PC-3 (cell line): ENCODE measurements around the gene IP6K3. TPM values are rescaled to one million over a fixed set of nuclear protein-coding genes. Genes with fewer than 3 reads are reported as not detected.

Experiments used
- ATAC-seq: fragments of 200-7000 bp; cut with Tn5 transposase; 2 replicates; pipeline ENCODE4 v1.9.1; 2020; ENCODE audit warnings: mild to moderate bottlenecking, moderate library complexity
- Bru-seq: library from RNA; stranded (reverse); fragments of 400-500 nt; gene quantifications from one replicate; lab custom pipeline; 2021; lab: Mats Ljungman, UMichigan
- BruChase-seq, 2 experiments: library from RNA; stranded (reverse); fragments of 400-500 nt; gene quantifications; one replicate each; lab custom pipeline; 2021; lab: Mats Ljungman, UMichigan
- BruUV-seq: library from RNA; stranded (reverse); fragments of 400-500 nt; replicated peaks from 2 replicates; lab custom pipeline; 2021; lab: Mats Ljungman, UMichigan
- CTCF ChIA-PET: fragments of 300-600 bp; sonication (Branson Sonifier 250); formaldehyde crosslinking; loops from one replicate; lab custom pipeline; 2022; ENCODE audit warnings: antibody characterized with exemption; lab: Charles Lee
- POLR2A ChIA-PET: fragments of 300-600 bp; sonication (Branson Sonifier 250); formaldehyde crosslinking; loops from one replicate; lab custom pipeline; 2022; ENCODE audit warnings: antibody characterized with exemption; ENCODE audit not compliant: unreplicated experiment; lab: Charles Lee
- DNase-seq: peaks from one replicate; pipeline ENCODE4 v3.0.0-alpha.2; 2015
- H2AFZ ChIP-seq: fragments of 300-600 bp; sonication (generic); 2 replicates; pipeline ENCODE4 v1.6.0; 2016; ENCODE audit warnings: antibody characterized with exemption, low read length
- H3F3A ChIP-seq: fragments of 300-600 bp; sonication (generic); one replicate; pipeline ENCODE4 v1.6.0; 2017; ENCODE audit warnings: antibody characterized with exemption, low read length, control low read depth, mild to moderate bottlenecking; ENCODE audit not compliant: unreplicated experiment
- H3K27ac ChIP-seq: fragments of 300-600 bp; sonication (generic); 2 replicates; pipeline ENCODE4 v1.5.1; 2016; ENCODE audit warnings: mild to moderate bottlenecking, low read length
- H3K27me3 ChIP-seq: fragments of 300-600 bp; sonication (generic); 2 replicates; pipeline ENCODE4 v1.6.1; 2016; ENCODE audit warnings: low read length, mixed read lengths
- H3K36me3 ChIP-seq: fragments of 300-600 bp; sonication (generic); 2 replicates; pipeline ENCODE4 v1.6.1; 2016; ENCODE audit warnings: low read depth, mixed run types, low read length, mixed read lengths
- H3K4me1 ChIP-seq: fragments of 300-600 bp; sonication (generic); 2 replicates; pipeline ENCODE4 v1.5.1; 2016; ENCODE audit warnings: low read length; ENCODE audit not compliant: insufficient read depth
- H3K4me2 ChIP-seq: fragments of 300-600 bp; sonication (generic); 2 replicates; pipeline ENCODE4 v1.6.0; 2016; ENCODE audit warnings: low read length
- H3K4me3 ChIP-seq: fragments of 300-600 bp; sonication (generic); 2 replicates; pipeline ENCODE4 v1.5.1; 2016; ENCODE audit warnings: mild to moderate bottlenecking, low read length, mixed read lengths
- H3K79me2 ChIP-seq: fragments of 300-600 bp; sonication (generic); 2 replicates; pipeline ENCODE4 v1.6.1; 2017; ENCODE audit warnings: low read length, mixed read lengths
- H3K9ac ChIP-seq: fragments of 300-600 bp; sonication (generic); 2 replicates; pipeline ENCODE4 v1.6.0; 2016; ENCODE audit warnings: mild to moderate bottlenecking, low read length
- H3K9me2 ChIP-seq: fragments of 300-600 bp; sonication (generic); replicated peaks from 2 replicates; pipeline ENCODE4 v1.6.1; 2016; ENCODE audit warnings: mixed run types, low read length, mixed read lengths
- H3K9me3 ChIP-seq: fragments of 300-600 bp; sonication (generic); 2 replicates; pipeline ENCODE4 v1.6.1; 2016; ENCODE audit warnings: low read length, mixed read lengths
- H4K20me1 ChIP-seq: fragments of 300-600 bp; sonication (generic); 2 replicates; pipeline ENCODE4 v1.6.1; 2016; ENCODE audit warnings: low read length, mixed read lengths
- CTCF ChIP-seq: fragments of 300-600 bp; sonication (generic); conservative IDR thresholded peaks from 2 replicates; pipeline ENCODE4 v1.5.1; 2017; ENCODE audit warnings: antibody characterized with exemption, low read depth, mild to moderate bottlenecking, low read length
- EZH2 ChIP-seq: fragments of 300-600 bp; sonication (generic); IDR thresholded peaks from one replicate; pipeline ENCODE4 v1.6.1; 2017; ENCODE audit warnings: antibody characterized with exemption, mild to moderate bottlenecking, low read length; ENCODE audit not compliant: unreplicated experiment
- EZH2phosphoT487 ChIP-seq: fragments of 300-600 bp; sonication (generic); IDR thresholded peaks from 2 replicates; pipeline ENCODE4 v1.6.1; 2018; ENCODE audit warnings: mild to moderate bottlenecking, antibody characterized with exemption, low read length, borderline replicate concordance
- intact Hi-C: fragments of 100-400 bp; cut with micrococcal nuclease; formaldehyde crosslinking; loops from 2 replicates; pipeline ENCODE4 v1.9.0; 2023
- long read RNA-seq: library from polyadenylated mRNA; unstranded; transcript quantifications from one replicate; pipeline ENCODE4 v2.0.0, GENCODE V29; 2021; ENCODE audit not compliant: unreplicated experiment
- total RNA-seq: library from RNA; depleted of rRNA; stranded (reverse); fragments of >200 nt; gene quantifications from 2 replicates; pipeline ENCODE4 v1.2.3, GENCODE V29; 2014; rRNA removed

The IP6K3 gene
- total RNA-seq (not detected in 2 replicates), Bru-seq, nascent RNA (not detected), BruChase-seq, experiment 1, labeled RNA remaining after a 6-hour chase (percentile 3 among the genes with signal in this experiment), BruChase-seq, experiment 2, labeled RNA remaining after a 2-hour chase (percentile 7 among the genes with signal in this experiment)
- long read RNA-seq, result 0 reads

GRCh38 chr6:33746651-33747100 lies at the start of gene IP6K3:
Gene IP6K3, minus strand, starts transcription at chr6:33746905. Its CDS starts 11,429 bp downstream, at chr6:33735476.
- no TSS peak for BruUV-seq
- no peak within 1 kb of the TSS for H3K4me2 ChIP-seq
- H3K4me1 ChIP-seq, result peaks cover 6% of the 10 kb centered on the region
- no peaks in the 10 kb centered on the region for H3K27me3 ChIP-seq
- ATAC-seq (no peak), DNase-seq (no peak)
- no peak within 1 kb of the TSS for H2AFZ ChIP-seq
- H3F3A ChIP-seq, result no peaks in the 10 kb centered on the region
- TF ChIP-seq CTCF (no peak), EZH2phosphoT487 (no peak), EZH2 (no peak)
- no peaks in the 10 kb centered on the region for H4K20me1 ChIP-seq
- H3K9me2 ChIP-seq, result no peaks in the 10 kb centered on the region
- CTCF ChIA-PET, result interaction anchor here (0.6 kb wide), 1 partner anchor 15 kb away, joined by 4 read pairs; no protein-coding TSS in a partner anchor
- no peak within 1 kb of the TSS for H3K4me3 ChIP-seq
- intact Hi-C loops, result no loop called here
- H3K27ac ChIP-seq, result no peak within 1 kb of the TSS
- H3K79me2 ChIP-seq, result no peaks in the 10 kb centered on the region
- no peaks in the 10 kb centered on the region for H3K36me3 ChIP-seq
- no peaks in the 10 kb centered on the region for H3K9me3 ChIP-seq
- H3K9ac ChIP-seq, result no peak within 1 kb of the TSS
- POLR2A ChIA-PET, result interaction anchor here (0.6 kb wide), 1 partner anchor 554 kb away, joined by 5 read pairs; no protein-coding TSS in a partner anchor

- no peaks in the 10 kb centered on the region for H3K4me1 ChIP-seq
- no TSS peak for BruUV-seq
- H3K4me2 ChIP-seq, result no peak overlapping the region
- ChIA-PET CTCF (no interaction called here), POLR2A (no interaction called here)
- H3K9ac ChIP-seq, result no peak overlapping the region
- H3K9me2 ChIP-seq, result no peaks in the 10 kb centered on the region
- no peaks in the 10 kb centered on the region for H3K36me3 ChIP-seq
- no peak overlapping the region for H2AFZ ChIP-seq
- no peak for DNase-seq
- intact Hi-C loops, result no loop called here
- H3K27ac ChIP-seq, result no peak overlapping the region
- TF ChIP-seq EZH2 (no peak), EZH2phosphoT487 (no peak), CTCF (no peak)
- H3F3A ChIP-seq, result no peaks in the 10 kb centered on the region
- no peaks in the 10 kb centered on the region for H4K20me1 ChIP-seq
- H3K27me3 ChIP-seq, result peaks cover 6% of the 10 kb centered on the region; the same call in 1 of the 2 replicates
- ATAC-seq, result no peak
- H3K79me2 ChIP-seq, result no peaks in the 10 kb centered on the region
- no peaks in the 10 kb centered on the region for H3K9me3 ChIP-seq
- H3K4me3 ChIP-seq, result no peak overlapping the region
Measured at GRCh38 chr6:33794910-33795623, 48.4 kb upstream of the IP6K3 start.

GRCh38 chr6:33792981-33793380 lies 46.3 kb upstream of the IP6K3 start:
- no peak overlapping the region for H3K27ac ChIP-seq
- no TSS peak for BruUV-seq
- H3K4me1 ChIP-seq, result peaks cover 5% of the 10 kb centered on the region; the same call in 1 of the 2 replicates

More at GRCh38 chr6:33792981-33793380, 46.3 kb upstream of the IP6K3 start:
- no peak for DNase-seq
- POLR2A ChIA-PET, result no interaction called here
- H3K79me2 ChIP-seq, result peaks cover 3% of the 10 kb centered on the region
- no peaks in the 10 kb centered on the region for H3K9me3 ChIP-seq
- H3K27me3 ChIP-seq, result peaks cover 3% of the 10 kb centered on the region; the same call in 1 of the 2 replicates
- H3K4me2 ChIP-seq, result no peak overlapping the region
- H3K9me2 ChIP-seq, result no peaks in the 10 kb centered on the region
- no peak for ATAC-seq
- no peak overlapping the region for H3K4me3 ChIP-seq
- no peak overlapping the region for H3K9ac ChIP-seq
- intact Hi-C loops, result no loop called here
- H3K36me3 ChIP-seq, result no peaks in the 10 kb centered on the region
- H3F3A ChIP-seq, result no peaks in the 10 kb centered on the region
- CTCF ChIA-PET, result interaction anchor here (0.6 kb wide), 1 partner anchor 666 kb away, joined by 4 read pairs; no protein-coding TSS in a partner anchor
- TF ChIP-seq EZH2phosphoT487 (no peak), CTCF (no peak), EZH2 (no peak)
- H4K20me1 ChIP-seq, result no peaks in the 10 kb centered on the region
- no peak overlapping the region for H2AFZ ChIP-seq
